Measurements from ENCODE around the gene TSPEAR. TPM values are rescaled to one million over a fixed set of nuclear protein-coding genes. Genes with fewer than 3 reads are reported as not detected.
"Not testable (repeated sequence)": the region's sequence is repeated elsewhere in the genome, so short reads cannot be mapped to it uniquely, and the experiment has no call there.

The TSPEAR gene
- polyA plus RNA-seq, 3 donors: 0.53 to 0.67 (median 0.62) TPM

GRCh38 chr21:44557491-44558328 lies 153.7 kb downstream of the TSPEAR start:
- DNase-seq (ENCODE audit: low read depth in 3 of 3, low spot score in 2 of 3): no peak

- DNase-seq (ENCODE audit: low read depth in 3 of 3, low spot score in 2 of 3): no peak
These were observed 154.5 kb downstream of the TSPEAR start for GRCh38 chr21:44556879-44557278.

- no peak for DNase-seq (ENCODE audit: low read depth in 3 of 3, low spot score in 2 of 3)
These were observed 156.0 kb downstream of the TSPEAR start for GRCh38 chr21:44555200-44555875.

DNA sequence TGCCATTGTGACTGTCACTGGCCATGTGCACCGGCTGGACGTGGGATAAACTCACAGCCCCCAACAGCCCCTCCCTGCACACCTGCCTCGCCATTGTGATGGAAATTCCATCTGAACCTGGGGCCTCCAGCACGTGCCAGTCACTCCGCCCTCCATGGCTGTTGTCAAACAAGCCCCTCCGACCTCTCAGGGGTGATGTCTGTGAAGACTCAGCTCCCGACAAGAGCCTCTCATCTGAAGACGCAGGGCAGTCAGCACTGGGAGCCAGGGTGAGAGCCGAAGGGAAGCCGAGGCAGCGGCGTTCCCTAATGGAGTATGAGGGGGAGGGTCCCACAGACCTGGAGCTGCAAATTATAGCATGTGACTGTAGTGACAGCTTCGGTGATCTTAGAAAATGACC lies 158.7 kb downstream of the TSPEAR start:
- no peak for DNase-seq (ENCODE audit: low read depth in 3 of 3, low spot score in 2 of 3)

GRCh38 chr21:44552136-44552535 lies 159.2 kb downstream of the TSPEAR start:
- no peak for DNase-seq (ENCODE audit: low read depth in 3 of 3, low spot score in 2 of 3)

DNA sequence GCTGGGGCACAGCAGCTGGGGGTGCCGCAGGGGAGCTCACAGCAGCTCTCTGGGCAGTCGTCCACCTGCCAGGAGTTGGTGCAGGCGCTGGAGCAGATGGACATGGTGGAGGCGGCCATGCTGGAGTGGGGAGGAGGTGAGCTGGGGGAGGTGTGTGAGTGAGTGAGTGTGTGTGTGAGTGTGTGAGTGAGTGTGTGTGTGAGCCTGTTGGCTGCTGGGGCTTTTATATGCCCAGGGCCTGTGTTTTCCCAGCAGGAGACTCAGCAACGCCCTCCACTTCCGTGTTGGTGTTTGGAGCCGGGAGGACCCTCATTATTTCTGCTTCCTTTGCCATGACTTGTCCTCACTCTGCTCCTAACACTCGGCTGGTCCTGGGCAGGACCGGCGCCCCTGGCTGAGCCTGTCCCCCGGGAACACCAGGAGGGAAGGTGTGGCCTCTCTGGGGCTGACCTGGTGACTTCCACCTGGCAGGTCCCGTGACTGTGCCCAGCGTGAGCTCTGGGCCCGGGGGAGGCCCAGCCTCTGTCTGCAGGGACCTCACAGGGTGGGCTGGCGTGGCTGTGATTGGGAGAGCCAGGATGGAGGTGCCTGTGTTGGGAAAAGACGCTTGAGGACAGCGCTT lies 159.9 kb downstream of the TSPEAR start, which contains the start of gene KRTAP10-2:
KRTAP10-2 (minus strand) TSS at position 166 of the 622 bp plus-strand sequence; CDS start at position 119, 47 bp downstream.
- no peak for DNase-seq (ENCODE audit: low read depth in 3 of 3, low spot score in 2 of 3)

DNA sequence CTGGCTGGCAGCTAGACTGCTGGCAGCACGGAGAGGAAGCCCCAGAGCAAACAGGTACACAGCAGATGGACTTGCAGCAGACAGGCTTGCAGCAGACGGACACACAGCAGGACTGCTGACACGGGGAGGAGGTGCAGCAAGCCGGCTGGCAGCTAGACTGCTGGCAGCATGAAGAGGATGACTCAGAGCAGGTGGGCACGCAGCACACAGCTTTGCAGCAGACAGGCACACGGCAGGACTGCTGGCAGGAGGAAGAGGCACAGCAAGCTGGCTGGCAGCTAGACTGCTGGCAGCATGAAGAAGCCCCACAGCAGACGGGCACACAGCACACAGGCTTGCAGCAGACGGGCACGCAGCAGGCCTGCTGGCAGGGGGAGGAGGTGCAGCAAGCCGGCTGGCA lies 160.6 kb downstream of the TSPEAR start:
- no peak for DNase-seq (ENCODE audit: low read depth in 3 of 3, low spot score in 2 of 3)

GRCh38 chr21:44550285-44550684 lies 161.1 kb downstream of the TSPEAR start:
- not testable (repeated sequence) for DNase-seq (ENCODE audit: low read depth in 3 of 3, low spot score in 2 of 3)

GRCh38 chr21:44549525-44550211 lies 161.7 kb downstream of the TSPEAR start:
- DNase-seq (ENCODE audit: low read depth in 3 of 3, low spot score in 2 of 3): no peak

DNA sequence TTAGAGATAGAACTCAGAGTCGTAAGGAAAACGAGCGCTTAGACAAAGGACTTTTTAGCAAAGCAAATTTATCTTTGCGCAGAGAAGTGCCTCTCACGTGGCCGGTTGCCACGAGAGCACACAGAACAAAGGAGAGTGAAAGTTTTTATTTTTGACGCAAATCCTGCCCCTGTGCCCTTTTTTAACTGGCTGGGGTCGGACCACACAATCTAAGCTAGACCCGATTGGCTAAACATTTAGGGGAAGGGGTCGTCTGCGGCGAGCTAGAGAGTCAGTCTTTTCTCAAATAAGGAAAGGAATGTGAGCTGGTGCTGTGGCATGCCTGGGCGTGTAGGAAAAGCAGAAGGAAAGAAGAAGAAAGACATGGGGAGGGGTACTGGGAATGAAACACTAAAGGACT lies 162.4 kb downstream of the TSPEAR start:
- no peak for DNase-seq (ENCODE audit: low read depth in 3 of 3, low spot score in 2 of 3)

DNA sequence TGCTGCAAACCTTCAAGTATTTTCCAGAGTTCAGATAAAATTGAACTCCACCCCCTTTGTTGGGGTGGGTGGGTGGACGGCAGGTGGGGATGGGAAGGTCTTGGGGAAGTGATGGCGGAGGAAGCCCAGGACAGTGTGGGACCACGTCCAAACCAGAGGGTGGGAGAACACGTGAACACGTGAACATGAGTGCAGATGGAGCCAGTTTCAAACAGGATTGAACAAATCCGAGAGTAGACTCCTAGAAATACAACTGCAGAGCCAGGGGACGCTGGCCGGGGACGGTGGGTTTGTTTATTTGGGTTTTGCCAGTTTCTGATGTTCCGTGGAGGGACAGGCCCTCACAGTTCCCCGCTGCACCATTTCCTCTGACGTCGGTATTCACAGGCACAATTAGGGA lies 163.0 kb downstream of the TSPEAR start:
- no peak for DNase-seq (ENCODE audit: low read depth in 3 of 3, low spot score in 2 of 3)

GRCh38 chr21:44547656-44548331 lies 163.6 kb downstream of the TSPEAR start:
- DNase-seq (ENCODE audit: low read depth in 3 of 3, low spot score in 2 of 3): no peak

DNA sequence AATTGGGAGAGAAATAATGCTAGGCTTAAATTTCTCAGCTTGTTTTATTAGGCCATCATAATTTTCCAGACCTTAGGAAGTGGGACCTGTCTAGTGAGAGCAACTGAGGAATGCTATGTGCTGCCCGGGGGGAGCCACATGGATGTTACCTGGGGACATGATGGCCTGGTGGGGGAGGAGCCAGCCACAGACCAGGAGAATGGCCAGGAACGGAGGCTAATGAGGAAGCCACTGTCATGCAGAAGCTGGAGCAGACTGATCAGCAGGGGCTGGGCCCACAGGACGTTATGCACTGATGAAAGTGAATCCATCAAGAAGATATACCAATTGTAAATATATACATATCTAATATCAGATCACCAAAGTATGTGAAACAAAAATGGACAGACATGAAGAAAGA lies 166.8 kb downstream of the TSPEAR start:
- DNase-seq (ENCODE audit: low read depth in 3 of 3, low spot score in 2 of 3): no peak

GRCh38 chr21:44542716-44543115 lies 168.7 kb downstream of the TSPEAR start:
- no peak for DNase-seq (ENCODE audit: low read depth in 3 of 3, low spot score in 2 of 3)

- DNase-seq (ENCODE audit: low read depth in 3 of 3, low spot score in 2 of 3): no peak
These were observed 170.6 kb downstream of the TSPEAR start for GRCh38 chr21:44540741-44541288.

- DNase-seq (ENCODE audit: low read depth in 3 of 3, low spot score in 2 of 3): no peak
These were observed 171.2 kb downstream of the TSPEAR start, which contains the start of gene KRTAP10-1 for GRCh38 chr21:44539991-44540666. TSS of gene KRTAP10-1 (minus strand) at chr21:44540195. CDS start at chr21:44540150, 45 bp downstream.

DNA sequence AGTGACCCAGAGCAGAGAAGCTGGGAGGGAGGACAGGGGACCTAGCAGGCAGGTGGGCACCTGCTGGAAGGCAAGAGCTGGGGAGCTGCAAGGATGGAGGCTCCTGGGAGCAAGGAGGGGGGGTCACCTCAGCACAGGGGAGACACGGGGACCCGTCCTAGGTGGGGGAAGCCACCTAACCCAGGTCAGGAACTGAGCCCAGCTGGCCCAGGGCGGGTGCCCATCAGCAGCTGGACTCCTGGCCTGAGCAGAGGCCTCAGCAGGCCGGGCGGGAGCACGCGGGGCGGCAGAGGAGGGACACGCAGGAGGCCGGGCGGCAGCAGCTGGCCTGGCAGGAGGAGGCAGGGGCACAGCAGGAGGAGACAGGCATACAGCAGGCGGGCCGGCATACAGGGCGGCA lies 172.3 kb downstream of the TSPEAR start:
- no peak for DNase-seq (ENCODE audit: low read depth in 3 of 3, low spot score in 2 of 3)

- DNase-seq (ENCODE audit: low read depth in 3 of 3, low spot score in 2 of 3): no peak
These were observed 173.2 kb downstream of the TSPEAR start for GRCh38 chr21:44537930-44538911.
